Naive thymus-derived CD4-positive, alpha-beta T cell (primary cell): Measurements from ENCODE around the gene SNRK. TPM values are rescaled to one million over a fixed set of nuclear protein-coding genes. Genes with fewer than 3 reads are reported as not detected.

Experiments used
- ATAC-seq: fragments of 150-1000 bp; cut with Tn5 transposase; 2 replicates; pipeline ENCODE4 v1.10.0; 2021; ENCODE audit warnings: mild to moderate bottlenecking, moderate library complexity
- CTCF ChIA-PET: fragments of 350-600 bp; sonication (Branson Sonifier 250); formaldehyde crosslinking; loops from one replicate; lab custom pipeline; 2021; ENCODE audit warnings: antibody characterized with exemption; lab: Charles Lee
- POLR2A ChIA-PET: fragments of 350-600 bp; sonication (Branson Sonifier 250); formaldehyde crosslinking; loops from one replicate; lab custom pipeline; 2021; ENCODE audit warnings: antibody characterized with exemption, inconsistent platforms; lab: Charles Lee
- DNase-seq, 9 donors: peaks; one replicate each; pipeline versions ENCODE4 v3.0.0 to v3.0.0-alpha.2; 2020 to 2022; ENCODE audit warnings: mixed read lengths in 1 of 9
- H3K27ac ChIP-seq: one replicate; pipeline ENCODE4 v1.7.0; 2013; ENCODE audit warnings: mild to moderate bottlenecking, low read depth, low read length, moderate library complexity
- H3K27me3 ChIP-seq, 2 donors: one replicate each; pipeline ENCODE4 v1.7.0; 2013; ENCODE audit warnings: low read length in 2 of 2, mild to moderate bottlenecking in 2 of 2, moderate library complexity in 2 of 2; ENCODE audit not compliant: control insufficient read depth in 2 of 2, insufficient read depth in 2 of 2
- H3K36me3 ChIP-seq, 3 experiments: 1 replicate in 2 of 3; 2 replicates in 1 of 3; pipeline ENCODE4 v1.7.0; 2013; ENCODE audit warnings: low read length in 3 of 3, mild to moderate bottlenecking in 3 of 3, moderate library complexity in 1 of 3; ENCODE audit not compliant: insufficient read depth in 3 of 3, control insufficient read depth in 2 of 3
- H3K4me1 ChIP-seq, 2 donors: one replicate each; pipeline ENCODE4 v1.7.0; 2013; ENCODE audit warnings: low read length in 2 of 2, mild to moderate bottlenecking in 2 of 2, moderate library complexity in 1 of 2; ENCODE audit not compliant: control insufficient read depth in 2 of 2, insufficient read depth in 2 of 2
- H3K4me3 ChIP-seq: 2 replicates; pipeline ENCODE4 v1.7.0; 2013; ENCODE audit warnings: mild to moderate bottlenecking, low read length
- H3K9me3 ChIP-seq, 3 experiments: 1 replicate in 2 of 3; 2 replicates in 1 of 3; pipeline ENCODE4 v1.7.0; 2013; ENCODE audit warnings: low read length in 3 of 3; ENCODE audit not compliant: control insufficient read depth in 2 of 3
- H3K27ac Mint-ChIP-seq, 9 donors: one replicate each; pipeline ENCODE4 v1.8.0; 2020 to 2022; ENCODE audit warnings: mixed read lengths in 9 of 9, mild to moderate bottlenecking in 8 of 9, moderate library complexity in 5 of 9, inconsistent platforms in 2 of 9
- H3K27me3 Mint-ChIP-seq, 5 donors: one replicate each; pipeline ENCODE4 v1.8.0; 2021 to 2022; ENCODE audit warnings: mixed read lengths in 5 of 5, mild to moderate bottlenecking in 1 of 5
- H3K36me3 Mint-ChIP-seq, 5 donors: one replicate each; pipeline ENCODE4 v1.8.0; 2020 to 2022; ENCODE audit warnings: mixed read lengths in 5 of 5, mild to moderate bottlenecking in 3 of 5, inconsistent platforms in 1 of 5
- H3K4me1 Mint-ChIP-seq, 7 donors: one replicate each; pipeline ENCODE4 v1.8.0; 2020 to 2022; ENCODE audit warnings: mixed read lengths in 7 of 7, mild to moderate bottlenecking in 3 of 7, inconsistent platforms in 1 of 7
- H3K4me3 Mint-ChIP-seq, 10 donors: one replicate each; pipeline ENCODE4 v1.8.0; 2020 to 2022; ENCODE audit warnings: mild to moderate bottlenecking in 10 of 10, mixed read lengths in 10 of 10, moderate library complexity in 6 of 10, inconsistent platforms in 2 of 10
- H3K9me3 Mint-ChIP-seq, 11 donors: one replicate each; pipeline ENCODE4 v1.8.0; 2020 to 2022; ENCODE audit warnings: mixed read lengths in 11 of 11, mild to moderate bottlenecking in 4 of 11, inconsistent platforms in 1 of 11, moderate library complexity in 1 of 11
- intact Hi-C, 2 donors: fragments of 100-400 bp; cut with micrococcal nuclease; formaldehyde crosslinking; loops; one replicate each; pipeline ENCODE4 v1.15.1; 2023
- polyA plus RNA-seq, 2 donors: library from polyadenylated mRNA; unstranded; fragments of 300-500 nt; fragmentation: Illumina TruSeq; gene quantifications; one replicate each; pipeline ENCODE4 v1.2.3, GENCODE V29; 2021
- total RNA-seq, 6 experiments: library from RNA in 5 of 6; stranded (reverse) in 5 of 6; gene quantifications; 1 replicate in 5 of 6; 2 replicates in 1 of 6; pipeline ENCODE4 v1.2.3 and lab custom pipeline; 2021 to 2026

Gene SNRK
- total and polyA plus RNA-seq, 7 experiments from 2014 or later, result 63.4 to 176 (median 115) TPM

- Mint-ChIP-seq H3K27me3 (no peaks in the 10 kb centered on the region), H3K9me3 (no peaks in the 10 kb centered on the region), H3K27ac (peak overlapping the region; percentile 74 to 96 (median 91)), H3K4me3 (peak overlapping the region; percentile 51 to 86 (median 72)), H3K4me1 (peaks cover 41 to 94% (median 85%) of the 10 kb centered on the region in 7 donors), H3K36me3 (peaks cover 12 to 39% (median 39%) of the 10 kb centered on the region in 5 donors)
- DNase-seq (no peak), ATAC-seq (no peak)
- no peak overlapping the region for H3K4me3 ChIP-seq
- ChIA-PET POLR2A (interaction anchor here (0.6 to 1.9 kb wide), 6 partner anchors 13 to 200 kb away, joined by 3 to 7 read pairs (median 3); partner anchors contain the start of gene SNRK), CTCF (interaction anchor here (0.7 kb wide), 3 partner anchors 44 to 76 kb away, joined by 3 to 4 read pairs (median 3); no protein-coding TSS in a partner anchor)
- no peaks in the 10 kb centered on the region for H3K27me3 ChIP-seq
- intact Hi-C loops, result loop anchor here in 1 of 2 donors (2.0 kb wide), 2 partner anchors 13 to 15 kb away; no protein-coding TSS in a partner anchor
- peaks cover 54 to 71% of the 10 kb centered on the region in 2 donors for H3K4me1 ChIP-seq
- H3K9me3 ChIP-seq, result no peaks in the 10 kb centered on the region
- H3K36me3 ChIP-seq, result peaks cover 0 to 21% (median 0%) of the 10 kb centered on the region in 3 experiments
- H3K27ac ChIP-seq, result peak overlapping the region; percentile 89
These were observed 16.0 kb downstream of the SNRK start for GRCh38 chr3:43302116-43302880.

- Histone ChIP-seq H3K4me3 (no peak overlapping the region), H3K9me3 (no peaks in the 10 kb centered on the region), H3K4me1 (peaks cover 43 to 63% of the 10 kb centered on the region in 2 donors), H3K27ac (peak overlapping the region; percentile 89), H3K27me3 (no peaks in the 10 kb centered on the region), H3K36me3 (peaks cover 0 to 21% (median 0%) of the 10 kb centered on the region in 3 experiments)
- H3K27me3 Mint-ChIP-seq, result no peaks in the 10 kb centered on the region
- H3K4me3 Mint-ChIP-seq, result peak overlapping the region in 7 of 10 donors; percentile 22 to 74 (median 62)
- ATAC-seq (no peak), DNase-seq (no peak)
- CTCF ChIA-PET, result interaction anchor here (0.6 kb wide), 1 partner anchor 19 kb away, joined by 3 read pairs; no protein-coding TSS in a partner anchor
- POLR2A ChIA-PET, result interaction anchor here (1.2 to 1.4 kb wide), 2 partner anchors 9 to 15 kb away, joined by 3 to 5 read pairs; no protein-coding TSS in a partner anchor
- H3K9me3 Mint-ChIP-seq, result no peaks in the 10 kb centered on the region
- intact Hi-C loops, result no loop called here
- H3K4me1 Mint-ChIP-seq, result peaks cover 45 to 94% (median 86%) of the 10 kb centered on the region in 7 donors
- peaks cover 21 to 52% (median 45%) of the 10 kb centered on the region in 5 donors for H3K36me3 Mint-ChIP-seq
- H3K27ac Mint-ChIP-seq, result peak overlapping the region; percentile 34 to 96 (median 81)
These were observed 17.8 kb downstream of the SNRK start for GRCh38 chr3:43304126-43304525.

GRCh38 chr3:43307226-43307625 lies 20.9 kb downstream of the SNRK start:
- ATAC-seq (no peak), DNase-seq (no peak)
- no peaks in the 10 kb centered on the region for H3K27me3 ChIP-seq
- H3K27ac ChIP-seq, result peak overlapping the region; percentile 10
- peaks cover 39 to 52% of the 10 kb centered on the region in 2 donors for H3K4me1 ChIP-seq
- no peaks in the 10 kb centered on the region for H3K27me3 Mint-ChIP-seq
- intact Hi-C loops, result loop anchor here in 1 of 2 donors (1.0 kb wide), 1 partner anchor 10 kb away; no protein-coding TSS in a partner anchor
- POLR2A ChIA-PET, result interaction anchor here (0.5 to 4.4 kb wide), 2 partner anchors 10 to 447 kb away, joined by 3 to 36 read pairs; no protein-coding TSS in a partner anchor
- CTCF ChIA-PET, result interaction anchor here (0.7 kb wide), 1 partner anchor 11 kb away, joined by 3 read pairs; no protein-coding TSS in a partner anchor
- no peak overlapping the region for H3K4me3 ChIP-seq
- H3K36me3 ChIP-seq, result peaks cover 0 to 18% (median 0%) of the 10 kb centered on the region in 3 experiments
- H3K36me3 Mint-ChIP-seq, result peaks cover 32 to 66% (median 57%) of the 10 kb centered on the region in 5 donors
- H3K9me3 ChIP-seq, result no peaks in the 10 kb centered on the region
- peak overlapping the region in 8 of 9 donors; percentile 48 to 91 (median 78) for H3K27ac Mint-ChIP-seq
- H3K9me3 Mint-ChIP-seq, result no peaks in the 10 kb centered on the region
- peak overlapping the region in 8 of 10 donors; percentile 58 to 82 (median 66) for H3K4me3 Mint-ChIP-seq
- peaks cover 48 to 98% (median 95%) of the 10 kb centered on the region in 7 donors for H3K4me1 Mint-ChIP-seq

GRCh38 chr3:43307649-43308048 lies 21.3 kb downstream of the SNRK start:
- no peaks in the 10 kb centered on the region for H3K9me3 ChIP-seq
- Mint-ChIP-seq H3K27me3 (no peaks in the 10 kb centered on the region), H3K27ac (peak overlapping the region; percentile 48 to 91 (median 77)), H3K4me3 (peak overlapping the region; percentile 34 to 82 (median 65)), H3K4me1 (peaks cover 48 to 98% (median 95%) of the 10 kb centered on the region in 7 donors), H3K9me3 (peaks cover 0 to 3% (median 0%) of the 10 kb centered on the region in 11 donors), H3K36me3 (peaks cover 35 to 66% (median 59%) of the 10 kb centered on the region in 5 donors)
- peaks cover 0 to 18% (median 0%) of the 10 kb centered on the region in 3 experiments for H3K36me3 ChIP-seq
- DNase-seq, result no peak
- H3K27ac ChIP-seq, result peak overlapping the region; percentile 10
- no peak overlapping the region for H3K4me3 ChIP-seq
- ChIA-PET CTCF (no interaction called here), POLR2A (interaction anchor here (0.5 to 4.4 kb wide), 7 partner anchors 9 to 446 kb away, joined by 3 to 36 read pairs (median 3); partner anchors contain the start of gene SNRK)
- peaks cover 35 to 48% of the 10 kb centered on the region in 2 donors for H3K4me1 ChIP-seq
- no peaks in the 10 kb centered on the region for H3K27me3 ChIP-seq
- ATAC-seq, result no peak
- intact Hi-C loops, result loop anchor here in 1 of 2 donors (1.0 to 2.0 kb wide), 3 partner anchors 8 to 17 kb away; no protein-coding TSS in a partner anchor

- H3K9me3 Mint-ChIP-seq, result peaks cover 0 to 6% (median 0%) of the 10 kb centered on the region in 11 donors
- ATAC-seq, result no peak
- DNase-seq, result no peak
- H3K4me1 Mint-ChIP-seq, result peaks cover 40 to 94% (median 91%) of the 10 kb centered on the region in 7 donors
- no peaks in the 10 kb centered on the region for H3K27me3 Mint-ChIP-seq
- intact Hi-C loops, result loop anchor here (2.0 kb wide), 3 partner anchors 13 to 19 kb away; no protein-coding TSS in a partner anchor
- Histone ChIP-seq H3K27ac (no peak overlapping the region), H3K4me1 (peaks cover 28 to 30% of the 10 kb centered on the region in 2 donors), H3K27me3 (no peaks in the 10 kb centered on the region), H3K9me3 (no peaks in the 10 kb centered on the region), H3K36me3 (peaks cover 0 to 5% (median 0%) of the 10 kb centered on the region in 3 experiments), H3K4me3 (no peak overlapping the region)
- POLR2A ChIA-PET, result interaction anchor here (1.1 to 2.2 kb wide), 2 partner anchors 10 to 13 kb away, joined by 3 to 8 read pairs; no protein-coding TSS in a partner anchor
- CTCF ChIA-PET, result no interaction called here
- H3K36me3 Mint-ChIP-seq, result peaks cover 27 to 61% (median 53%) of the 10 kb centered on the region in 5 donors
- H3K27ac Mint-ChIP-seq, result peak overlapping the region in 7 of 9 donors; percentile 1 to 80 (median 65)
- H3K4me3 Mint-ChIP-seq, result peak overlapping the region in 9 of 10 donors; percentile 16 to 73 (median 49)
These were observed 23.3 kb downstream of the SNRK start for GRCh38 chr3:43309372-43310305.
